Activated T-helper 2 cell treated with anti-CD3 and anti-CD28 coated beads, Interferon-gamma antibody, Interleukin-2, Interleukin-4, amounts not matched to agents 10 μg/mL and 5 μg/mL and 100 μg/mL, durations not matched to agents 14 hours and 24 hours and 36 hours (primary cell): ENCODE data around the gene EGLN3. TPM values are rescaled to one million over a fixed set of nuclear protein-coding genes. Genes with fewer than 3 reads are reported as not detected.
"Not testable (repeated sequence)": the region's sequence is repeated elsewhere in the genome, so short reads cannot be mapped to it uniquely, and the experiment has no call there.

Experiments used
- DNase-seq: peaks from one replicate; pipeline ENCODE4 v3.0.0; 2021; ENCODE audit warnings: low spot score
- H3K27ac Mint-ChIP-seq: one replicate; pipeline ENCODE4 v1.8.0; 2021; ENCODE audit warnings: mixed read lengths
- H3K27me3 Mint-ChIP-seq: one replicate; pipeline ENCODE4 v1.8.0; 2021; ENCODE audit warnings: low read depth, mixed read lengths
- H3K36me3 Mint-ChIP-seq: one replicate; pipeline ENCODE4 v1.8.0; 2021; ENCODE audit warnings: low read depth, mixed read lengths
- H3K4me1 Mint-ChIP-seq: one replicate; pipeline ENCODE4 v1.8.0; 2021; ENCODE audit warnings: low read depth, mixed read lengths
- H3K4me3 Mint-ChIP-seq: one replicate; pipeline ENCODE4 v1.8.0; 2021; ENCODE audit warnings: low read depth, mild to moderate bottlenecking, moderate library complexity, mixed read lengths
- H3K9me3 Mint-ChIP-seq: one replicate; pipeline ENCODE4 v1.8.0; 2021; ENCODE audit warnings: mixed read lengths
- intact Hi-C: fragments of 100-400 bp; cut with micrococcal nuclease; formaldehyde crosslinking; loops from one replicate; pipeline ENCODE4 v1.15.1; 2023
- total RNA-seq: library from RNA; stranded (reverse); gene quantifications from 2 replicates; pipeline ENCODE4 v1.2.3, GENCODE V29; 2022

EGLN3 gene
- total RNA-seq, 1 donor from 2014 or later, result 16.0 TPM

GRCh38 chr14:33978892-33979612 lies 28.2 kb upstream of the EGLN3 start:
- H3K4me1 Mint-ChIP-seq, result peaks cover 22% of the 10 kb centered on the region
- DNase-seq, result no peak
- no peak overlapping the region for H3K4me3 Mint-ChIP-seq
- intact Hi-C loops, result loop anchor here (5.0 kb wide), 1 partner anchor 38 kb away; no protein-coding TSS in a partner anchor
- no peak overlapping the region for H3K27ac Mint-ChIP-seq
- no peaks in the 10 kb centered on the region for H3K9me3 Mint-ChIP-seq
- peaks cover 2% of the 10 kb centered on the region for H3K27me3 Mint-ChIP-seq
- no peaks in the 10 kb centered on the region for H3K36me3 Mint-ChIP-seq

GRCh38 chr14:33972583-33973081 lies 21.8 kb upstream of the EGLN3 start:
- no peak overlapping the region for H3K27ac Mint-ChIP-seq
- DNase-seq, result no peak
- peaks cover 4% of the 10 kb centered on the region for H3K27me3 Mint-ChIP-seq
- no peak overlapping the region for H3K4me3 Mint-ChIP-seq
- peaks cover 6% of the 10 kb centered on the region for H3K4me1 Mint-ChIP-seq
- H3K36me3 Mint-ChIP-seq, result peaks cover 10% of the 10 kb centered on the region
- H3K9me3 Mint-ChIP-seq, result peaks cover 17% of the 10 kb centered on the region
- intact Hi-C loops, result no loop called here

- H3K36me3 Mint-ChIP-seq, DNase-seq, H3K27me3 Mint-ChIP-seq, H3K4me3 Mint-ChIP-seq, H3K27ac Mint-ChIP-seq, H3K4me1 Mint-ChIP-seq, intact Hi-C loops: not testable (repeated sequence)
- H3K9me3 Mint-ChIP-seq, result peaks cover 17% of the 10 kb centered on the region
Measured at GRCh38 chr14:33969846-33970245, 19.0 kb upstream of the EGLN3 start.

GRCh38 chr14:33968722-33969121 lies 17.8 kb upstream of the EGLN3 start:
- Mint-ChIP-seq H3K4me1 (peaks cover 6% of the 10 kb centered on the region), H3K27ac (no peak overlapping the region), H3K9me3 (peaks cover 17% of the 10 kb centered on the region), H3K4me3 (no peak overlapping the region), H3K27me3 (peaks cover 4% of the 10 kb centered on the region), H3K36me3 (peaks cover 10% of the 10 kb centered on the region)
- intact Hi-C loops, result no loop called here
- no peak for DNase-seq

GRCh38 chr14:33967138-33967537 lies 16.3 kb upstream of the EGLN3 start:
- Mint-ChIP-seq H3K4me3 (no peak overlapping the region), H3K9me3 (peaks cover 23% of the 10 kb centered on the region), H3K27ac (no peak overlapping the region), H3K27me3 (peaks cover 8% of the 10 kb centered on the region), H3K36me3 (peaks cover 16% of the 10 kb centered on the region), H3K4me1 (peaks cover 10% of the 10 kb centered on the region)
- DNase-seq, result no peak
- intact Hi-C loops, result no loop called here

GRCh38 chr14:33966276-33966675 lies 15.4 kb upstream of the EGLN3 start:
- intact Hi-C loops, result no loop called here
- Mint-ChIP-seq H3K9me3 (peaks cover 25% of the 10 kb centered on the region), H3K4me3 (no peak overlapping the region), H3K4me1 (peaks cover 14% of the 10 kb centered on the region), H3K27me3 (peaks cover 12% of the 10 kb centered on the region), H3K36me3 (peaks cover 18% of the 10 kb centered on the region), H3K27ac (no peak overlapping the region)
- no peak for DNase-seq

GRCh38 chr14:33964599-33965317 lies 13.9 kb upstream of the EGLN3 start:
- peaks cover 13% of the 10 kb centered on the region for H3K36me3 Mint-ChIP-seq
- H3K27ac Mint-ChIP-seq, result no peak overlapping the region
- no peak for DNase-seq
- H3K9me3 Mint-ChIP-seq, result peaks cover 11% of the 10 kb centered on the region
- peaks cover 21% of the 10 kb centered on the region for H3K4me1 Mint-ChIP-seq
- H3K27me3 Mint-ChIP-seq, result peaks cover 15% of the 10 kb centered on the region
- intact Hi-C loops, result loop anchor here (2.0 kb wide), 1 partner anchor 14 kb away; the partner anchor contains the start of gene EGLN3
- H3K4me3 Mint-ChIP-seq, result no peak overlapping the region

- no peak overlapping the region for H3K4me3 Mint-ChIP-seq
- H3K36me3 Mint-ChIP-seq, result peaks cover 11% of the 10 kb centered on the region
- peaks cover 12% of the 10 kb centered on the region for H3K27me3 Mint-ChIP-seq
- H3K9me3 Mint-ChIP-seq, result peaks cover 8% of the 10 kb centered on the region
- no peak overlapping the region for H3K27ac Mint-ChIP-seq
- peaks cover 23% of the 10 kb centered on the region for H3K4me1 Mint-ChIP-seq
- intact Hi-C loops, result loop anchor here (2.0 kb wide), 1 partner anchor 13 kb away; the partner anchor contains the start of gene EGLN3
- DNase-seq, result no peak
Measured at GRCh38 chr14:33963892-33964291, 13.0 kb upstream of the EGLN3 start.

GRCh38 chr14:33962466-33962865 lies 11.6 kb upstream of the EGLN3 start:
- not testable (repeated sequence) for H3K9me3 Mint-ChIP-seq, H3K27ac Mint-ChIP-seq, H3K36me3 Mint-ChIP-seq

GRCh38 chr14:33962016-33962415 lies 11.1 kb upstream of the EGLN3 start:
- no peak overlapping the region for H3K27ac Mint-ChIP-seq
- intact Hi-C loops, result no loop called here
- peaks cover 19% of the 10 kb centered on the region for H3K4me1 Mint-ChIP-seq
- DNase-seq, result no peak
- peaks cover 8% of the 10 kb centered on the region for H3K9me3 Mint-ChIP-seq
- H3K4me3 Mint-ChIP-seq, result no peak overlapping the region
- peaks cover 11% of the 10 kb centered on the region for H3K27me3 Mint-ChIP-seq
- H3K36me3 Mint-ChIP-seq, result peaks cover 8% of the 10 kb centered on the region

More at GRCh38 chr14:33962466-33962865, 11.6 kb upstream of the EGLN3 start:
- peaks cover 11% of the 10 kb centered on the region for H3K27me3 Mint-ChIP-seq
- DNase-seq, intact Hi-C loops, H3K4me3 Mint-ChIP-seq: not testable (repeated sequence)
- peaks cover 20% of the 10 kb centered on the region for H3K4me1 Mint-ChIP-seq

- Mint-ChIP-seq H3K4me1 (peaks cover 17% of the 10 kb centered on the region), H3K27me3 (peaks cover 23% of the 10 kb centered on the region), H3K27ac (no peak overlapping the region), H3K9me3 (peaks cover 8% of the 10 kb centered on the region), H3K4me3 (no peak overlapping the region), H3K36me3 (peaks cover 13% of the 10 kb centered on the region)
- intact Hi-C loops, result no loop called here
- no peak for DNase-seq
Measured at GRCh38 chr14:33959692-33960151, 8.8 kb upstream of the EGLN3 start.

GRCh38 chr14:33958605-33959226 lies 7.8 kb upstream of the EGLN3 start:
- intact Hi-C loops, result no loop called here
- Mint-ChIP-seq H3K4me1 (peaks cover 17% of the 10 kb centered on the region), H3K27me3 (peaks cover 30% of the 10 kb centered on the region), H3K36me3 (peaks cover 13% of the 10 kb centered on the region), H3K4me3 (no peak overlapping the region), H3K27ac (no peak overlapping the region), H3K9me3 (peaks cover 8% of the 10 kb centered on the region)
- no peak for DNase-seq
